Aorta (tissue), 5 donors: ENCODE results near the gene KIZ. TPM values are rescaled to one million over a fixed set of nuclear protein-coding genes. Genes with fewer than 3 reads are reported as not detected.

Experiments
- ATAC-seq: fragments of 200-7000 bp; cut with Tn5 transposase; one replicate; pipeline ENCODE4 v1.9.1; 2022; ENCODE audit warnings: moderate library complexity; ENCODE audit not compliant: low FRiP score
- DNase-seq, 2 donors: peaks; one replicate each; pipeline ENCODE4 v3.0.0-alpha.2; 2020
- H3K27ac ChIP-seq, 2 donors: one replicate each; pipeline ENCODE4 v1.5.1; 2013; ENCODE audit warnings: low read length in 2 of 2, mild to moderate bottlenecking in 2 of 2, moderate library complexity in 2 of 2, control low read depth in 1 of 2, inconsistent platforms in 1 of 2, low read depth in 1 of 2
- H3K27me3 ChIP-seq, 2 donors: one replicate each; pipeline ENCODE4 v1.6.1; 2013; ENCODE audit warnings: control low read depth in 1 of 2, low read length in 1 of 2, mild to moderate bottlenecking in 1 of 2, moderate library complexity in 1 of 2; ENCODE audit not compliant: insufficient read depth in 2 of 2, control insufficient read depth in 1 of 2
- H3K36me3 ChIP-seq, 2 donors: one replicate each; pipeline ENCODE4 v1.6.1; 2013; ENCODE audit warnings: control low read depth in 1 of 2, low read length in 1 of 2, mild to moderate bottlenecking in 1 of 2; ENCODE audit not compliant: insufficient read depth in 2 of 2, control insufficient read depth in 1 of 2
- H3K4me1 ChIP-seq, 2 donors: one replicate each; pipeline ENCODE4 v1.6.1; 2013; ENCODE audit warnings: low read length in 2 of 2, control low read depth in 1 of 2, mild to moderate bottlenecking in 1 of 2, moderate library complexity in 1 of 2; ENCODE audit not compliant: insufficient read depth in 2 of 2, control insufficient read depth in 1 of 2
- H3K4me3 ChIP-seq, 2 donors: one replicate each; pipeline ENCODE4 v1.5.1; 2013; ENCODE audit warnings: low read length in 2 of 2, control low read depth in 1 of 2, mild to moderate bottlenecking in 1 of 2
- H3K9me3 ChIP-seq: one replicate; pipeline ENCODE4 v1.6.1; 2013; ENCODE audit warnings: mild to moderate bottlenecking, low read length; ENCODE audit not compliant: control insufficient read depth
- WGBS, 2 donors: extraction: QIAGEN DNeasy Blood & Tissue Kit; methylation state at CpG; one replicate each; pipeline ENCODE4 v1.1.7; 2013; 5-methylcytosine and 5-hydroxymethylcytosine counted together
- intact Hi-C, 2 donors: fragments of 100-400 bp; cut with DNase I; formaldehyde crosslinking; loops; one replicate each; pipeline versions ENCODE4 v1.14.2 to v1.15.0; 2022
- polyA plus RNA-seq, 2 donors: library from polyadenylated mRNA; stranded (reverse); fragments of 200-250 nt; gene quantifications; one replicate each; pipeline ENCODE4 v1.2.3, GENCODE V29; 2013
- total RNA-seq, 2 donors: library from RNA; stranded (reverse); fragmentation: NEBNext Ultra II Directional; extraction: Animal tissue kit (Norgen Biotek cat#: 25700); gene quantifications; one replicate each; pipeline ENCODE4 v1.2.1, GENCODE V29; 2021
- donor health status: healthy with polysubstance abuse.
- donor health status: Bipolar disorder and iron deficiency.
- donor health status: DM: no; HTN: no; CAD: no.
- donor health status: DM: no; HTN: no; CAD: no.
- donor health status: DM: yes; HTN: yes; CAD: no.

KIZ gene
- total and polyA plus RNA-seq, 4 donors, result 15.9 to 29.4 (median 22.3) TPM

- Histone ChIP-seq H3K4me1 (no peaks in the 10 kb centered on the region), H3K36me3 (no peaks in the 10 kb centered on the region), H3K9me3 (no peaks in the 10 kb centered on the region), H3K27me3 (no peaks in the 10 kb centered on the region), H3K4me3 (no peak overlapping the region), H3K27ac (no peak overlapping the region)
- ATAC-seq (no peak), DNase-seq (no peak)
- intact Hi-C loops, result no loop called here
- WGBS, 2 donors, result 77 to 87% methylated on average over 1 of the region's 1 CpG
These were observed 15.1 kb upstream of the KIZ start for GRCh38 chr20:21110811-21111210.

- intact Hi-C loops, result no loop called here
- Histone ChIP-seq H3K4me1 (no peaks in the 10 kb centered on the region), H3K27me3 (no peaks in the 10 kb centered on the region), H3K27ac (no peak overlapping the region), H3K4me3 (no peak overlapping the region), H3K36me3 (no peaks in the 10 kb centered on the region), H3K9me3 (no peaks in the 10 kb centered on the region)
- no peak for ATAC-seq
- 72 to 76% methylated on average over 2 of the region's 2 CpGs for WGBS, 2 donors
- DNase-seq, result no peak
These were observed 14.5 kb upstream of the KIZ start for GRCh38 chr20:21111416-21111815.

- H3K36me3 ChIP-seq, result no peaks in the 10 kb centered on the region
- no peaks in the 10 kb centered on the region for H3K4me1 ChIP-seq
- DNase-seq, result no peak
- no peak overlapping the region for H3K4me3 ChIP-seq
- no peaks in the 10 kb centered on the region for H3K27me3 ChIP-seq
- no peak for ATAC-seq
- no peak overlapping the region for H3K27ac ChIP-seq
- H3K9me3 ChIP-seq, result no peaks in the 10 kb centered on the region
- intact Hi-C loops, result no loop called here
- WGBS, 2 donors, result 81 to 85% methylated on average over 4 of the region's 4 CpGs
These were observed 12.2 kb upstream of the KIZ start for GRCh38 chr20:21113697-21114096.

- intact Hi-C loops, result no loop called here
- no peak overlapping the region for H3K4me3 ChIP-seq
These were observed 11.3 kb upstream of the KIZ start for GRCh38 chr20:21114584-21114983.

GRCh38 chr20:21117521-21117920 lies 8.4 kb upstream of the KIZ start:
- ATAC-seq, result no peak
- 66 to 75% methylated on average over 4 of the region's 4 CpGs for WGBS, 2 donors
- no peaks in the 10 kb centered on the region for H3K27me3 ChIP-seq
- H3K4me3 ChIP-seq, result no peak overlapping the region
- DNase-seq, result no peak
- H3K9me3 ChIP-seq, result no peaks in the 10 kb centered on the region
- intact Hi-C loops, result no loop called here
- no peak overlapping the region for H3K27ac ChIP-seq
- no peaks in the 10 kb centered on the region for H3K4me1 ChIP-seq
- no peaks in the 10 kb centered on the region for H3K36me3 ChIP-seq

More at GRCh38 chr20:21114584-21114983, 11.3 kb upstream of the KIZ start:
- no peaks in the 10 kb centered on the region for H3K36me3 ChIP-seq
- no peaks in the 10 kb centered on the region for H3K9me3 ChIP-seq
- H3K4me1 ChIP-seq, result no peaks in the 10 kb centered on the region
- DNase-seq (no peak), ATAC-seq (no peak)
- no peaks in the 10 kb centered on the region for H3K27me3 ChIP-seq
- no peak overlapping the region for H3K27ac ChIP-seq
- 88 to 89% methylated on average over 15 of the region's 15 CpGs for WGBS, 2 donors

GRCh38 chr20:21118138-21118537 lies 7.7 kb upstream of the KIZ start:
- Histone ChIP-seq H3K9me3 (no peaks in the 10 kb centered on the region), H3K36me3 (no peaks in the 10 kb centered on the region), H3K4me1 (no peaks in the 10 kb centered on the region), H3K27me3 (no peaks in the 10 kb centered on the region), H3K27ac (no peak overlapping the region), H3K4me3 (no peak overlapping the region)
- no peak for DNase-seq
- no peak for ATAC-seq
- 61 to 65% methylated on average over 4 of the region's 4 CpGs for WGBS, 2 donors
- intact Hi-C loops, result no loop called here

- ATAC-seq (no peak), DNase-seq (no peak)
- WGBS, 2 donors, result 92 to 95% methylated on average over 2 of the region's 2 CpGs
- H3K27ac ChIP-seq, result no peak overlapping the region
- intact Hi-C loops, result no loop called here
- no peaks in the 10 kb centered on the region for H3K4me1 ChIP-seq
- no peak overlapping the region for H3K4me3 ChIP-seq
- H3K36me3 ChIP-seq, result no peaks in the 10 kb centered on the region
- no peaks in the 10 kb centered on the region for H3K9me3 ChIP-seq
- no peaks in the 10 kb centered on the region for H3K27me3 ChIP-seq
These were observed 7.1 kb upstream of the KIZ start for GRCh38 chr20:21118782-21119181.

GRCh38 chr20:21124190-21124589 lies 1.7 kb upstream of the KIZ start:
- H3K27ac ChIP-seq, result no peak overlapping the region
- WGBS, 2 donors, result 90 to 91% methylated on average over 3 of the region's 3 CpGs
- no peaks in the 10 kb centered on the region for H3K4me1 ChIP-seq
- no peaks in the 10 kb centered on the region for H3K9me3 ChIP-seq
- H3K36me3 ChIP-seq, result no peaks in the 10 kb centered on the region
- H3K4me3 ChIP-seq, result no peak overlapping the region
- DNase-seq (no peak), ATAC-seq (no peak)
- intact Hi-C loops, result loop anchor here in 1 of 2 donors (10.0 kb wide), 1 partner anchor 409 kb away; the partner anchor contains the start of gene RALGAPA2
- H3K27me3 ChIP-seq, result no peaks in the 10 kb centered on the region

- Histone ChIP-seq H3K27me3 (no peaks in the 10 kb centered on the region), H3K4me3 (peak overlapping the region; percentile 75 to 81), H3K9me3 (no peaks in the 10 kb centered on the region), H3K27ac (peak overlapping the region in 1 of 2 donors; percentile 11), H3K4me1 (no peaks in the 10 kb centered on the region), H3K36me3 (no peaks in the 10 kb centered on the region)
- 3 to 4% methylated on average over 23 to 25 of the region's 25 CpGs for WGBS, 2 donors
- peak in 1 of 2 donors; percentile 81 for DNase-seq
- intact Hi-C loops, result loop anchor here (5.0 to 10.0 kb wide), 4 partner anchors 57 to 413 kb away; partner anchors contain the start of genes RALGAPA2 (in 2 of the 2) and XRN2 (in 2 of the 2)
- ATAC-seq, result peak; percentile 58
These were observed 622 bp upstream of the KIZ start for GRCh38 chr20:21125072-21125848.
